ENCODE data around the gene SPDYE6.
"Not testable (repeated sequence)": the region's sequence is repeated elsewhere in the genome, so short reads cannot be mapped to it uniquely, and the experiment has no call there.

Gene SPDYE6

GRCh38 chr7:102363549-102364393 lies 7.5 kb upstream of the SPDYE6 start:
- peak; percentile 95 for DNase-seq

GRCh38 chr7:102346983-102347382 lies 9.3 kb downstream of the SPDYE6 start:
- not testable (repeated sequence) for DNase-seq

DNA sequence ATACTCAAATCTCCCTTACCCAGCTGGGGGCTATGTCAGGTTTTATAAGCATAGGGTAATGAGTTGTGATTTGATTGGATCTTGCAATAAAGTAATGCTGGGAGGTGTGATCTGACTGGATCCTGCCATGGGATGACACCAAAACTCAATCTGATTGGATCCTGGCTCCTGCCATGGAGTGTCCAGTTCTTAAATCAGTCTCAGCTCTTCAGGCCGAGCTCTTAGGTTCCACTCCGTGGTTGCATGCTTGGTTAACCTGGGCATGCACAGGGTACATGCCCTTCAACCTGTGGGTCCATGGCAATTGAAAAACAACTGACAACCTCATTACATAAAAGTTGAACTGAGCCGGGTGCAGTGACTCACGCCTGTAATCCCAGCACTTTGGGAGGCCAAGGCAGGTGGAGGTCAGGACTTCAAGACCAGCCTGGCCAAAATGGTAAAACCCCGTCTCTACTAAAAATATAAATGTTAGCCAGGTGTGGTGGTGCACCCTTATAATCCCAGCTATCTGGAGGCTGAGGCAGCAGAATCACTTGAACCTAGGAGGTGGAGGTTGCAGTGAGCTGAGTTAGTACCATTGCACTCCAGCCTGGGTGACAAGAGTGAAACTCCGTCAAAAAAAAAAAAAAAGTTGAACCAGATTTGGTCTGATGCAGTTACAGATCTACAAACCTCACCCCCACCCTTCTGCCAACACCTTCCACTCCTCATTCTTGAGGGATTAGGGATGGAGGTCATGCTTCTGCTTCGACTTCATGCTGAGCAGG lies 15.5 kb downstream of the SPDYE6 start:
- DNase-seq = not testable (repeated sequence)

- DNase-seq = not testable (repeated sequence)
Observed at GRCh38 chr7:102337420-102337819, 18.8 kb downstream of the SPDYE6 start.

- not testable (repeated sequence) for DNase-seq
Observed at GRCh38 chr7:102337002-102337401, 19.2 kb downstream of the SPDYE6 start.

DNA sequence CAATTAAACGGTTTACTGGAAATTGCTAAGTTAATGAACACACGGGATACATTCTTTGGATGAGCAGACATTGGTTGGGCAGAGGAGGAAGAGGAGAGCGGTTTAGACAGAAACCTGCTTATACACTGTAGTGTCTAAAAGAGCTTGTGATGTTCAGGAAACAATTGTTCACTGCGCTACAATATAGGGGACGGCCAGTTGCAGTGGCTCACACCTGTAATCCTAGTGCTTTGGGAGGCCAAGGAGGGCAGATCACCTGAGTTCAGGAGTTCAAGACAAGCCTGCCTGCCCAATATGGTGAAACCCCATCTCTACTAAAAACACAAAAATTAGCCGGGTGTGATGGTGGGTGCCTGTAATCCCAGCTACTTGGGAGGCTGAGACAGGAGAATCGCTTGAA lies 20.7 kb downstream of the SPDYE6 start:
- not testable (repeated sequence) for DNase-seq

DNA sequence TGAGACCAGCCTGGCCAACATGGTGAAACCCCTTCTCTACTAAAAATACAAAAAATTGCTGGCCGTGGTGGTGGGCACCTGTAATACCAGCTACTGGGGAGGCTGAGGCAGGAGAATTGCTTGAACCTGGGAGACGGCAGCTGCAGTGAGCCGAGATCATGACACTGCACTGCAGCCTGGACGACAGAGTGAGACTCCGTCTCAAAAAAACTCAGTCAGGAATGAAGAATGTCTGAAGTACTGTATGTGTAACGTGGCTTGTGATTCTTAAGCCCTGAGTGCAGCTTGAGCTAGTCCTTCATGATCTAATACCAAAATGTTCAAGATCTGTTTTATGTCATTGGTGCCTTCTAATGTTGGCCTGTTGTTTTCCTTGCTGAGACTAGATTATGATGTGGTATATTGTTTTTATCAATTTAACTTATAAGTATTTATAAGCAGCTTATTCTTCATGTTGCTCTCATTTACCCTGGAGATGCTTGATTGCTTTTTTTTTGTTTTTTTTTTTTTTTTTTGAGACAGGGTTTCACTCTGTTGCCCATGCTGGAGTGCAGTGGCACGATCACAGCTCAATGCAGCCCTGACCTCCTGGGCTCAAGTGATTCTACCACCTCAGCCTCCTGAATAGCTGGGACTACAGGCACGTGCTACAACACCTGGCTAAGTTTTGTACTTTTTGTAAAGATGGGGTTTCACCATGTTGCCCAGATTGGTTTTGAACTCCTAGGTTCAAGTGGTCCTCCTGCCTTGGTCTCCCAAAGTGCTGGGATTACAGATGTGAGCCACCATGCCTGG lies 25.4 kb downstream of the SPDYE6 start:
- DNase-seq = not testable (repeated sequence)

- DNase-seq = not testable (repeated sequence)
Observed at GRCh38 chr7:102329366-102329765, 26.9 kb downstream of the SPDYE6 start.

DNA sequence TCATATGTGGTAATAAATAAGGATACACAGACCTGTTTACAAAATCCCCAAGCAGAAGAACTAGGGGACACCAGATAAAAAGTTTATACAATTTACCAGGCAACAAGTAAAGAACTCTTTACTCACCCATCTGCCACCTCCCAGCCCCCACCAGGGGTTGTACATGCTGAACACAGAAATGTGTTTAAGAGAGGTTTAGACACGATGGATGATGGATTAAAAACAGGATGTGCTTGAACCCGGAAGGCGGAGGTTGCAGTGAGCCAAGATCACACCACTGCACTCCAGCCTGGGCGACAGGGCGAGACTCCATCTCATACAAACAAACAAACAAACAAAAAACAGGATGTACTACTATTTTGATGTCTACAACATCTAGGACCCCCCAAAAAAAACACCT lies 27.4 kb downstream of the SPDYE6 start:
- not testable (repeated sequence) for DNase-seq

DNA sequence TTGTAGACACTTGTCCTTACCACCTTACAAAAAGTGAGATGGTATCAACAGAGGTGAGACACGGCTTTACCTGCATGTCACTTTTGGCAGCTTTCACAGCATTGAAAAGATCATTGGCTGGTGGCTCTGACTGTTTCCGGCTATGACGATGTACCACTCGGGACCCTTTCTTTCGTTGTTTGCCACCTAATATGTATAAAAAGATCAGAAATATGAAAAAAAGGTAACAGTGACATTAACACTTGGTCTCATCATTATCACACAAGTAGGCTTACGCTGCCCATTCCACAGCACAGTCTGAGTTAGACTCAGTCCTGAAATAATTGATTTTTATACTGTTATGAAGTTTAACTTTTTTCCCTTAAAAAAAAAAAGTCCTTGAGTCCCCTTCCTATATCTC lies 29.1 kb downstream of the SPDYE6 start:
- not testable (repeated sequence) for DNase-seq

DNA sequence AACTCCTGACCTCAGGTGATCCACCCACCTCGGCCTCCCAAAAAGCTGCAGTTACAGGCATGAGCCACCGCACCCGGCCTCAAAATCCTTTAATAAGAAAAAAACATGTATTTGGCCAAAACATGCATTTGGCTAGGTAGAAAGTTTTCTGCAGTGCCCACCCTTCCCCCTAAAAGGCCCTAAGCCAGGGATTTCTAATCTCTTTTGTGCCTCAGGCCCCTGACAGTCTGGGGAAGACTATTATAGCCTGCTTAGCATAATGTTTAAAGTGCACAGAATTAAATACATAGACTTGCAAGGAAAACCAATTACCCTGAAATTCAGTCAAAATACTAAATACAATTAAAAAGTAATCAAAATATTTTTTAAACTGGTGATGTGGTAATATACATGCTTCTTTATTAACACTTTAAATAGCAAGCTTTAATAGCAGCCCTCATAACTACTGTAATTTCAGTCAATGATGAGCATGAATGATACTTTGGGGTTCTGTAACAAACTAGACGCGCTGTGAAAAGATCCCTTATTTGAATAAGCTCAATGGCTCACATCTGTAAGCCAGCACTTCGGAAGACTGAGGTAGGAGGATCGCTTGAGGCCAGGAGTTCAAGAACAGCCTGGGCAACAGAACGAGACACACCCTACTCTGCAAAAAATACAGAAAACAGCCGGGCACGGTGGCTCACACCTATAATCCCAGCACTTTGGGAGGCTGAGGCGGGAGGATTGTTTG lies 29.9 kb downstream of the SPDYE6 start:
- no peak for DNase-seq

DNA sequence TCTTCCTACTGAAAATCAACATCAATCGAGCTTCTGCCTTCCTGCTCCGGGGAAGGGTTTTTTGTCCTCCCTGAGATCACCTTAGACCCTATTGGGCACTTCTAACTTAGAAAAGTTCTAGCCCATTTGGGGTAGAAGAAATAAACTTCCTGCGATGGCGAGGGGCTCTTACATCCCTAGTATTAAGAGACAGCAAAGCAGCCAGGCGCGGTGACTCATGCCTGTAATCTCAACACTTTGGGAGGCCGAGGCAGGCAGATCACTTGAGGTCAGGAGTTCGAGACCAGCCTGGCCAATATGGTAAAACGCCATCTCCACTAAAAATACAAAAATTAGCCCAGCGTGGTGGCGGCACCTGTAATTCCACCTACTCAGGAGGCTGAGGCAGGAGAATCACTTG lies 31.1 kb downstream of the SPDYE6 start:
- DNase-seq = not testable (repeated sequence)

DNA sequence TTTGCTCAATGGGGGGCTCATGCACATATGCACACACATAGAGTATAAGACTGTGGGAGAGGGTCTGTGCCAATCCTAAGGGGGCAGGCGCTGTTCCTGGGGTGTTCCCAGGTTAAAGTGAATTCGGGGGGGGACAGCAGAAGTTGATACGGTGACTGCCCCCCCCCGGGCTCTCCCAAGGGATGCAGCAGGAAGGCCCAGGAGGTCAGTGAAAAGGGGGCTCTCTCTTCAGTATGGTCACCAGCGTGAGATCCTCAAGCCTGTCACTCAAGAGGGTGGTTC lies 32.4 kb downstream of the SPDYE6 start:
- DNase-seq = no peak

- no peak for DNase-seq
Observed at GRCh38 chr7:102322202-102322715, 34.0 kb downstream of the SPDYE6 start.

GRCh38 chr7:102321351-102322201 lies 34.7 kb downstream of the SPDYE6 start:
- no peak for DNase-seq

- DNase-seq = no peak
Observed at GRCh38 chr7:102320601-102321350, 35.5 kb downstream of the SPDYE6 start.

DNA sequence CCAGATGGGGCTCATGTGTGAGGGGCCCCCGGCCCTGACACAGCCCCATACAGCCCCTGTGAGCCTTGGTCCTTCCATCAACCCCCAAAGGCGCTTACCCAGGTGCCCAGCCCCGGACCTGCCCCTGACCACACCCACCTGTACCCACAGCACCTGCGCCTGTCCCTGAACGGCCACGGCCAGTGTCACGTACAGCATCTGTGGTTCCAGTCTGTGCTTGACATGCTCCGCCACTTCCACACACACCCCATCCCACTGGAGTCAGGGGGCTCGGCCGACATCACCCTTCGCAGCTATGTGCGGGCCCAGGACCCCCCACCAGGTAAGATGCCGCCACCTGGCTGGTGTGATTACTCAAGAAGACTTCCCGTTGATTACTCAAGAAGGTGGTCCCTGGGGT lies 36.1 kb downstream of the SPDYE6 start:
- DNase-seq = no peak

DNA sequence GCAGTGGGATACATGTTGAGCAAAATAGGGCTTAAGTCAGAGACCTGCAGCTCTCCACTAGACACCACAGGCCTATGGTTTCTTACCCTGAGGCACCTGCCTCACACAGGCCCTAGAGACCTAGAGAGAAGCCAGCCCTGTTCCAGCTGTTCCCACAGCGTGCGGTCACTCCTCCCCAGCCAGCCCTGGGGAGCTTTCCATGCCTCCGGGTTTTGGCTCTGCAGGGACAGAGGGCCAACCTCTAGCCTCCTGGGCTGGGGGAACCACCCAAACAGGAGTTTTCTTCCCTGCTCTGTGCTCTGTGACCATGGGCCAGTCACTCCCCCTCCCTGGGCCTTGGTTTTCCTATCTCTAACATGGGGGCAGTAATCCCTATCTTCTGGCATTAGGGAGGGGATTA lies 36.6 kb downstream of the SPDYE6 start:
- no peak for DNase-seq

DNA sequence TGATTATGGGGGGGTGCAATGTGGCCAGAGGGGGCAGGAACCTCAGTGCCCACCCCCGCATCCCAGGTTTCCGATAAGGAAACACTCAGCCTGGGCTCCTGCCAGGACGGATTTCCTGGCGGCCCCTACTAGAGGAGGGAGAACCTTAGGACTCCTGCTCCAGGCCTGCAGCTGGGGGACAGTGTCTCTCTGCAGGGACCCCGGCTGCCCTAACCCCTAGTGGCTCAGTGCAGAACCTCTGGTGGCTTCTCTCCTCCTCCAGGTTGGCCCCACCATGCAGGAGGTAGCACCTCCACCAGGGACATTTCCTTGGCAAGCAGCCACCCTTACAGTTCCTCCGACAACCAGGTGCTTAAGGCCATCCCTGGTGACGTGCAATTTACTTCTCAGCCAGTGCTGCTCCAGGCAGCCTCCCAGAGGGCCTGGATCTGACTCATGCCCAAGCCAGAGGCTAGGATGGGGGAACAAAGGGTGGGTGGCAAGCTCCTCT lies 37.7 kb downstream of the SPDYE6 start:
- DNase-seq = no peak

DNA sequence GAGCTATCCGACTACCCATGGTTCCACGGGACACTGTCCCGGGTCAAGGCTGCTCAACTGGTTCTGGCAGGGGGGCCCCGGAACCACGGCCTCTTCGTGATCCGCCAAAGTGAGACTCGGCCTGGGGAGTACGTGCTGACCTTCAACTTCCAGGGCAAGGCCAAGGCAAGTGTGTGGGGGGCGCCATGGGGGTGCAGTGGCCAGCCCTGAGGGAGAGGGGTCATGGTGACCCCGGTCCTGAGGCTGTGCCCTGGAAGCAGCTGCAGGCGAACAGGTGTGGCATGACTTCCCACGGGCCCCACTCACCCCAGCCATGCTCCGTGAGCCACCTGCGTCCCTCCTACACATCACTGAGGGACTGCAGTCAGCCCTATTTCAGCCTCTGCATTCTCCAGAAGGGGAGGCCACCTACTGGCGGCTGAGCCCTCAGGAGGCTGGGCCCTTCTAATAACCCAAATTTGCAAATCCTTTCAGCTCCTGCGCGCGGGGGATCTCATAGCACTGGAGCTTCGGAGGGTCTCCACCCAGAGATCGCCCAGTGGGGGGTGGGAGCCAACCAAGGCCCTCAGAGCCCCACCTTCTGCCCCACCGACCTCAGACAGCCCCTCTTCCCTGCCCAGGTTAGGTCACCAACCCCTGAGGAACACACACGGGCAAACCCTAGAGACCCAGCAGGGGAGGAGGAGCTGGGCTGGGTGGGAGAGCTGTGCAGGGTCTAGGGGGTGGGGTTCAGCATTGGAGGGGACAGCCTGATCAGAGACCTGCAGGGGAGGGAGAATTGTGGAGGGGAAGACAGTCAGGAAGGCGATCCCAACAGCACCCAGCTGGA lies 38.8 kb downstream of the SPDYE6 start:
- DNase-seq = no peak

All from activated CD4-positive, alpha-beta T cell treated with anti-CD3 and anti-CD28 coated beads for 48 hours (primary cell).